GM19025 (cell line): Measurements from ENCODE around the gene MAGEA11.
"Not testable (repeated sequence)": the region's sequence is repeated elsewhere in the genome, so short reads cannot be mapped to it uniquely, and the experiment has no call there.

Experiments used
- ATAC-seq: cut with Tn5 transposase; IDR thresholded peaks from one replicate; pipeline ENCODE4 v1.9.1; 2021; ENCODE audit warnings: mild to moderate bottlenecking, low read depth, moderate library complexity; ENCODE audit not compliant: unreplicated experiment

The MAGEA11 gene, protein sequence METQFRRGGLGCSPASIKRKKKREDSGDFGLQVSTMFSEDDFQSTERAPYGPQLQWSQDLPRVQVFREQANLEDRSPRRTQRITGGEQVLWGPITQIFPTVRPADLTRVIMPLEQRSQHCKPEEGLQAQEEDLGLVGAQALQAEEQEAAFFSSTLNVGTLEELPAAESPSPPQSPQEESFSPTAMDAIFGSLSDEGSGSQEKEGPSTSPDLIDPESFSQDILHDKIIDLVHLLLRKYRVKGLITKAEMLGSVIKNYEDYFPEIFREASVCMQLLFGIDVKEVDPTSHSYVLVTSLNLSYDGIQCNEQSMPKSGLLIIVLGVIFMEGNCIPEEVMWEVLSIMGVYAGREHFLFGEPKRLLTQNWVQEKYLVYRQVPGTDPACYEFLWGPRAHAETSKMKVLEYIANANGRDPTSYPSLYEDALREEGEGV

DNA sequence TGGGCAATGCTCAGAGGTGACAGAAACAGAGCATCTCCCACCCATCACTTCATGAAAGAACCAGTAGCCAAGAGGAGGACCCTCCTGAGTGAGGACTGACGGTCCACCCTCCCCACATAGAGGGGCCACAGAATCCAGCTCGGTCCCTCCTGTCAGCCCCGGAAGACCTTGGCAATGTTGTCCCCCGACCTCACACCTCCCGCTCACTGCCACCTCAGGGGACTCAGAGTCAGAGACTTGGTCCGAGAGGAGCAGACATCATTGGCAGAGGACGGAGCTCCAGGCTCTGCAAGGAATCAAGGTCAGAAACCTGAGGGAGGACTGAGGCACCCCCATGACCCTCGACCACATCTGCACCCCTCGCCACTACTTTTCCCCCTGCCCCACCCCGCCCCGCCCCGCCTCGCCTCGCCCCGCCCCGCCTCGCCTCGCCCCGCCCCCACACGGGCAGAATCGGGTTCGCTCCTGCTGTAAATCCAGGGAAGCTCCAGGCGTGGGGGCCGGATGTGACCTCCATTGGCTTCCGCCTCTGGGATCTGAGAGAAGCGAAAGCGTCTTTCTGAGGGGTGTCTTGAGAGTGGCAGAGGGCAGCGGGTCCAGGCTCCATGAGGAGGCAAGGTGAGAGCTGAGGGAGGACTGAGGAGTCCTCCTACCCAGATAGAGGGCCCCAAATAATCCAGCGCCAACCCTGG lies at the start of gene MAGEA11:
Gene MAGEA11, plus strand, starts transcription at position 516 of the 692 bp plus-strand sequence. CDS start 1,100 bp downstream, outside the sequence.
- no peak for ATAC-seq

DNA sequence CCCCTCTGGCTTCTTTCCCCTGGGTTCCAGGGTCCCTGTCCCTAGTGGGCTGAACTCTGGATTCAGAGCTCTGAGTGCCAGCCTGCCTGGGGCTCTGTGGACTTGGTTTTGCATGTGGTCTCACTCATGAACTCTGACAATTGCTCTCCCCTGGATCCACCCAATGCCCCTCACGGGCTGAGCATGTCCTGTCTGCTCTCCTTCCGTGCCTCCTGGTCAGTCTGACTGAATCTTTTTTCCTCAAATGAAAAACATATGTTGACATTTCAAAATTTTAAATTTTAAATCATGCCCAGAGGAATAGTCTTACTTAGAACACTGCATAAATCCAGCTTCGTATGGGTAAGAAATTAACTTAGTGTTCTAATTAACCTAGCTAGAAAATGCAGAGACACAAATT lies 36.8 kb upstream of the MAGEA11 start:
- ATAC-seq = not testable (repeated sequence)

DNA sequence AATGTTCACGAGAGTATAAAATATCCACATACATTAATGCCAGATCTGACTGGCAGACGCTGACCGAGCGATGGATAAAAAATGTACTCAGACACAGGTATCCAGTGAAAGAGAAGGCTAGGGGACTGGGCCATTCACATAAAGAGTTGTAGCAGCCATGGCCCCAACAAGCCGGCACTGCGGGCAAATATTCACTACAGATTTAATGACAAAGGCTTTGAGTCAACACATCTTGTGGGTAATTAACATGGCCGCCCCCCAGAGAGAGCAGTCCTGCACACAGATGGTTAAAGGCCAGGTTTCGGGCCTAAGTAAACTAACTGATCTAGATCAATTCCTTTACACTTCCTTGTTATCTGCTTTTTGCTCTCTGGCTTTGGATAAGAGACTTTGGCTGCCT lies 36.3 kb upstream of the MAGEA11 start:
- not testable (repeated sequence) for ATAC-seq

DNA sequence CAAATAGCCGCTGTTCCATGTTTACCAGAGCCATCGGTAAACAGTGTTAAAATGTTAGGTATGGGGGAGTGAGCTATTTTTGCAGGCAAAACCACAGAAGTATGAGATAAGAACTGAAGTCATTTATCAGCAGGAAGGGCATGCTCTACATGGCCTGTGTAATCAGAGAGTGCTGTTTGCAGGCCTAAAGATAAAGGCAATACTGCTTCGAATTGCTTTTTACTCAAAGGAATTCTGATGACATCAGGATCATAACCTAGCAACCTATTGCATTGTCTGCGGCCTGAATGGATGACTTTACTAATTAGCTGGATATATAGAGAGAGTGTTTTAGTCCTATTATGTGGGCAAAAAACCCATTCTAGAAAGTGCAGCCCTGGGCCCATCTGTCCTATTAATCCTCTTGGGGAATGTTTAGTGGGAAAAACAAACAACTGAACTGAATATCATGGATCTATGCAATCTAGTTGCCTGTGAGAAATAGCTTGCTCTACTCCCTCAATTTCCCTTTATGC lies 32.6 kb upstream of the MAGEA11 start:
- not testable (repeated sequence) for ATAC-seq

DNA sequence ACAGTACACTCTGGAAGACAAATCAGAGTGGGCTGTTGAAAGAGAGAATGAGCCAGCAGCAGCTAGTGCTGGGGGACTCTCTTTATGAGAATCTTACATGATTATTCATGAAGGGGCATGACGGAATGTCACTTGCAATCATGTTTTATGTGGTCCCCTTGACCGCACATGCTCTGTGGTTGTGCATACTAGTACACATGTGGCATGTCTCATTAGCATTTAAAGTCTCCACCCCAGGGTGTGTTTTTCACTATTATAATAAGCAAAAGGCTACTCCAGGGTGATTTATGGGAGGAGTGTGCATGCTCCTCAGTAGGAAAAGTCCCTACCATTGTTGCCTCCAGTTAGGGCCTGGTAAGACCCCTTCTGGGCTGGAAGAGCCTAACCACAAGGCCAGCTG lies 30.7 kb upstream of the MAGEA11 start:
- no peak for ATAC-seq

DNA sequence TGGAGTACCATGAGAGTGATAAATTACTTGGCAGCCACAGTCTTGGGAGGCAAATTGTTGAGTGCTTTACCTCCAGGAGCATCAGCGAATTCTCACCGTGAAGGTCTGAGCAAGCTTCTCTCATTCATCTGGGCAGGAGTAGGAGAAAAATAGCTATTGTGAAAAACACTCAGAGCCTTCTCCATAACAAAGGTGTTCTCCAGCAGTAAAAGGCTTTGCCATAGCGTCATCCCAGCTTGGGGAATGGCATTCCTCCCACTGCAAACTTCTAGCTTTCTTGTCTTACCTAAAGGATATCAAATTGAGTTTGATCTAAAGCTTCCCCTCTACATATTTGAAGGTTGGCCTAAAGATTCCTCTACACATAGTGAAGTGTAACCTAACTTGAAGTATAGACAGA lies 29.8 kb upstream of the MAGEA11 start:
- ATAC-seq = no peak

DNA sequence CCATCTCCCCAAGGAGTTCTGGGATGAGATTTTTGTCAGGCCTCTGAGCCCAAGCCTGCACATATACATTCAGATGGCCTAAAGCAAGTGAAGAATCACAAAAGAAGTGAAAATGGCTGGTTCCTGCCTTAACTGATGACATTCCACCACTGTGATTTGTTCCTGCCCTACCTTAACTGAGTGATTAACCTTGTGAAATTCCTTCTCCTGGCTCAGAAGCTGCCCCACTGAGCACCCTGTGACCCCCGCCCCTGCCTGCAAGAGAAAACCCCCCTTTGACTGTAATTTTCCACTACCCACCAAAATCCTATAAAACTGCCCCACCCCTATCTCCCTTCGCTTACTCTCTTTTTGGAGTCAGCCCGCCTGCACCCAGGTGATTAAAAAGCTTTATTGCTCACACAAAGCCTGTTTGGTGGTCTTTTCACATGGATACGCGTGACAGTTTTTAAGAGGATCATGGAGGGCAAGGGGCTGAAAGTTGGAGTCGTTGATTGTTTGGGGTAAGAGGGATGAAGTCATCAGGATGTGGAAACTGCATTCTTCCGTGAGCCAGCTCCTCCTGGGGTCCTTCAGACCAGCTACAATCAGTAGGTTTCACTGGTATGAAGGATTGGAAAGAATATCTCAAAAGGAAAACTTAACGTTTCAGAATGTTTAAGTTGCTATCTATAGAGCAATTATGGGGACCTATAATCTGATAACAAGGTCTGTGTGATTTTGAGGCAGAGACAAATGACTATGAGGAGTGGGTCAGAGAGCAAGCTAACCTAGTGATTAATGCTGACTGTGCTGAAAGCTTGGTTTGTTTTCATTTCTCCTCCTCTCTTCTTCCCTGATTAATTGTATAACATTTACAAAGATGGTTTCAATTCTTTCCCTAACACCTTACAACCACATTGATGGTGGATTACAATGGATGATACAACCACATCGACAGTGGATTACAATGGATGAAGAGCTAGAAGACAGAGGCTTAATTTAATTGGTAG lies 28.6 kb upstream of the MAGEA11 start:
- ATAC-seq = no peak

DNA sequence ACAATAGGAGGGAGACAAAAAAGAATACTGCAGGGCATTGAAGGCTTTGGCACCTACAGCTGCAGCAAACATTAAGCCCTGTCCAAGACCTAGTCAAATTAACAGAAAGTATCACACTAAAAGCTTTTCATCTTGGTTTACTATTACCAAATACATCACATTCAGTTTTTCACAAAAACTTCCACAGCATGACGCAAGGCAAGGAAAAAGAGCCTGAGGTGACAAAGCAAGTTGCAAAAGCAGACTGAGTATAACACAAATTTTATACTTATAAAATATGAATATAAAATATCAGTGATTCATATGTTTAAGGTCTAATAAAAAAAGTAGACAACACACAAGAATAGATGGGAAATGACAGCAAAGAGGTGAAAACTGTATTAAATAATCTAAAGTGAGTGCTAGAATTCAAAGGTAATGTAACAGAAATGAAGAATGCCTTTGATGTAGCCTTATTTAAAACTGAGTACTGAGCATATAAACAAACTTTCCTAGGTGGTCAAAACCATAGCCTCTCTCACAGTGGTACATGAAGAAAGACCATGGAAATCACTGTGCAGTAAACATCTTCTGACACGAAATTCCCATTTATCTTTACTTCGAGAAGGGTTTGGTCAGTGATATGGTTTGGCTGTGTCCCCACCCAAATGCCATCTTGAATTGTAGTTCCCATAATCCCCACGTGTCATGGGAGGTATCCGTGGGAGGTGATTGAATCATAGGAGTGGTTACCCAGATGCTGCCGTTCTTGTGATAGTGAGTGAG lies 27.7 kb upstream of the MAGEA11 start:
- ATAC-seq = no peak

DNA sequence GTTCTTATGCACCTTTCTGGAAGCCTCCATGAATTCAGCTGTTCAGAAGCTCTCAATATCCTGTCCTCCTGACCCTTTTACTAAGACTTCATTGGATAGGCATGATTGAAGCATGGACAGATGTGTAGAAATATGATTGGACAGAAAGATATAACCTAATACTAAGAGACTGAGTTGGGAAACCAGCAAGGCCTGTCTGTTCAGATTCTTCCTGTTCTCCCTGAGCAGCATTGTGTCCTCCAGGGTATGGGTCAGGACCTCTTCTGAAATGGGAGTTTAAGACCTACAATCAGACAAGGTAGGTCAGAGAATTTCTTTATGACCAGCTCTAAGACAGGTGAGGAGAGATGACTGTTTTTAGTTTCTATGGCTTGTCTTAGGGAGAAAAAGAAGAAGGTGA lies 23.9 kb upstream of the MAGEA11 start:
- ATAC-seq = no peak

DNA sequence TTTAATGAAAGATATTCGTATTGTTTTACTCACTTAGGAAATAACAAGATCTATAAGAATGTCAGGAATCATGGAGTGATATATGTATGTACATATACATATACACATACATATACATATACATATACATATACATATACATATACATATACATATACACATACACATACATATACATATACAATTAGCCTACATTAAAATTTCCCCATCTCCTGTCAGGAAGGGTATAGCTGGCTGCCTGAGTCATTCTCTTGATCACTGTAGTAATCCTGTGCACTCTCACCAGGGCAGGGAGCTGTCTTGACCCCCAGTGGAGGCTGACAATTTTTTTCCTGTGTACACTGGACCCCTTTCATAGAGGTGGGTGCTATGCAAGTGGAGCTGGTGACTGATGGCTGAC lies 23.3 kb upstream of the MAGEA11 start:
- no peak for ATAC-seq

DNA sequence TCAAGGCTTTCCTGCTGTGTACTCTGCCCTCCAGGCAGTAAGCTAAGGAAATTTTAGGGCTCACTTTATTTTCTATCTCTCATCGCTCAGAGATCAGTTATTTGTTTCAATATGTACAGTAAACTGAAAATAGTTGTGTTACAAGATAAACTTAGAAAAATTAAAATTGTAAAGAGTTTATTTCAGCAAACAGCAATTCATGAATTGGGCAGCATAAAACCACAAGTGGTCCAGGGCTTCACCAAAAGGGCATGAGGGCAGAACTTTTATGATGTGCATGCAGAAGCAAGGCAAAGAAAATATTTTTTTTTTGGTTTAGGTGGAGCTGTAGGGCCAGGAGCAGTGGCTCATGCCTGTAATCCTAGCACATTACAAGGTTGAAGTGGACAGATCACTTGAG lies 20.1 kb upstream of the MAGEA11 start:
- ATAC-seq = no peak

DNA sequence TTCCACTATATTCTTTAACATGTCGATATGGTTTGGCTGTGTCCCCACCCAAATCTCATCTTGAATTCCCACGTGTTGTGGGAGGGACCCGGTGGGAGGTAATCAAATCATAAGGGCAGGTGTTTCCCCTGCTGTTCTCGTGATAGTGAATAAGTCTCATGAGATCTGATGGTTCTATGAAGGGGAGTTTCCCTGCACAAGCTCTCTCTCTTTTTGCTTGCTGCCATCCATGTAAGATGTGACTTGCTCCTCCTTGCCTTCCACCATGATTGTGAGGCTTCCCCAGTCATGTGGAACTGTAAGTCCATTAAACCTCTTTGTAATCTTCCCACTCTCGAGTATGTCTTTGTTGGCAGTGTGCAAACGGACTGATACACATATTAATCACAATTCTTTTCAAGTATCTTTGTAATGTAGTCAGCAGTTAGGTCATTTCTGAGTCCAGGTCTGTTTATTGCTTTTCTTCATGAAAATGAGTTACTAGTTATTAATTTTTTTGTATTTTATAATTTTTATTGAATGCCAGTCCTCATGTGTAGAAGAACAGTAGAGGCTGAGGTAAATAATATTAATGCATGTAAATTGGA lies 19.1 kb upstream of the MAGEA11 start:
- not testable (repeated sequence) for ATAC-seq

DNA sequence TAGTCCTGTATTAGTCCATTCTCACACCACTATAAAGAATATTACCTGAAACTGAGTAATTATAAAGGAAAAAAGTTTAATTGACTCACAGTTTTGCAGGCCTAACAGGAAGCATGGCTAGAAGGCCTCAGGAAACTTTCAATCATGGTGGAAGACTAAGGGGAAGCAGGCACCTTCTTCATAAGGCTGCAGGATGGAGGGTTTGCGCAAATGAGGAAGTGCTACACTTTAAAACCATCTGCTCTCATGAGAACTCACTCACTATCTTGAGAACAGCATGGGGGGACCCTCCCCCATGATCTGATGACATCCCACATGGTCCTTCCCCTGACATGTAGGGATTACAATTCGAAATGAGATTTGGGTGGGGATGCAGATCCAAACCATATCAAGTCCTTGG lies 12.1 kb upstream of the MAGEA11 start:
- no peak for ATAC-seq

DNA sequence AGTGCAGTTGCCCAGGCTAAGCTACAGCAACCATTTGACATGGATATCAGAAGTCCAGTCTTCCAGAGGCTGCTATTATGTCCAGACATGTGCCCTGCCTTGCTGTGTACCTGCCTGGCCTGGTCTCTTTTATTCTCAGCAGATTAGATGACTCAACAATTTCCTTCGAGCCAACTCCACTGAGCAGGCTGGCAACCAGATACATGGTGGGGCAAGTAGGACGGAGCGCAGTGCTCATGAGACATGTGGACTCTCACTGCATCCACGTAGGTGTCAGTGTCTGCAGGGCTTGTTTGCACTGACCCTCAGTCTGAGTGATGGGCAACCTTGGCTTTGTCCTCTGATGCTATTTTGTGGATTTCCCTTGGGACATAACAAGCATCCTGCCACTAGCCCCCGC lies 7.2 kb upstream of the MAGEA11 start:
- no peak for ATAC-seq

DNA sequence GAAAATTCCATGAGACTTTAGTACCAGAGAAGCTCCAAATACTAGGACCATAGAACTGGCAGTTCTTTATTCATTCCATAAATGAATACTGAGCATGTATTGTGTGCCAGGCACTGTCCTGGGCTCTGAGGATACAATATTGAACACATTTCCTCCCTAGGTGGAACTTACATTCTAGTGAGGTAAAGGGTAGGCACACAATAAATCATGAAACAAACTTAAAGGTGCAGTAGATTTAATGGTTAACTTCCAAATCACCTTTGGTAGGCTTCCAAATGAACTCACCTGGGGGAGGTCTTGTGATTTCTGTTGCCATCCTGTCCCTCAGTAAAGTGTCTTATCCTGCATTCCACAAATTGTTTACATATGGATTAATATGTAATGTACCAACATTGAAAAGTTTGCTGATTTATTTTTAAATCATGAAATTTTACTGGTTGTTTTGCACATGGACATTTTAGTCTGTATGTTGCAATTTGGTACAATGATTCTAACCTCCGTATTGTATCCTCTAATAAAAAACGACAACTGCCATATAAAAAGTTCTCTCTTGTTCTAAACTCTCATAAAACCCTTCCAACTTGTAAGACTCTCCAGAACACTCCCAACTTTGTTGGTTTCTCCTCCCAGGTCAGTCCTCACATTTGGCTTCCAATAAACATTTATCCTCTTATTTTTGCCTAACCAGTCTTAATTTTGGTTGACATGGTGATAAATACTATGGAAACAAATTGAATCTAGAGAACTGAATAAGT lies 4.5 kb upstream of the MAGEA11 start:
- no peak for ATAC-seq

DNA sequence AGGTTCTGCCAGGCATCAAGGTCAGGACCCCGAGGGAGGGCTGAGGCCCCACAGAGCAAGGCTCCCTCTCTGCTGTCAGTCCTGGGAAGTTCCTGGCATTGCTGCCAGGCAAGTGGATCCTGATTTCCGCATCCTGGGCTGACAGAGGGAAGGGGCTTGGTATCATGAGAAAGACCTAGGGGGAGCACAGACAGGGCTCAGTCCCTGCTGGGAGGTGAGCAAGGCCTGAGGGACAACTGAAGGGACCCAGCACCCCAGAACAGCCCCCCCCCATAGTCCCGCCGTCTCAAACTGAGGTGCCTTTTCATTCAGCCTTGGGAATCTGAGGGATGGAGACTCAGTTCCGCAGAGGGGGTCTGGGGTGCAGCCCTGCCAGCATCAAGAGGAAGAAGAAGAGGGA lies 971 bp downstream of the MAGEA11 start:
- ATAC-seq = no peak

DNA sequence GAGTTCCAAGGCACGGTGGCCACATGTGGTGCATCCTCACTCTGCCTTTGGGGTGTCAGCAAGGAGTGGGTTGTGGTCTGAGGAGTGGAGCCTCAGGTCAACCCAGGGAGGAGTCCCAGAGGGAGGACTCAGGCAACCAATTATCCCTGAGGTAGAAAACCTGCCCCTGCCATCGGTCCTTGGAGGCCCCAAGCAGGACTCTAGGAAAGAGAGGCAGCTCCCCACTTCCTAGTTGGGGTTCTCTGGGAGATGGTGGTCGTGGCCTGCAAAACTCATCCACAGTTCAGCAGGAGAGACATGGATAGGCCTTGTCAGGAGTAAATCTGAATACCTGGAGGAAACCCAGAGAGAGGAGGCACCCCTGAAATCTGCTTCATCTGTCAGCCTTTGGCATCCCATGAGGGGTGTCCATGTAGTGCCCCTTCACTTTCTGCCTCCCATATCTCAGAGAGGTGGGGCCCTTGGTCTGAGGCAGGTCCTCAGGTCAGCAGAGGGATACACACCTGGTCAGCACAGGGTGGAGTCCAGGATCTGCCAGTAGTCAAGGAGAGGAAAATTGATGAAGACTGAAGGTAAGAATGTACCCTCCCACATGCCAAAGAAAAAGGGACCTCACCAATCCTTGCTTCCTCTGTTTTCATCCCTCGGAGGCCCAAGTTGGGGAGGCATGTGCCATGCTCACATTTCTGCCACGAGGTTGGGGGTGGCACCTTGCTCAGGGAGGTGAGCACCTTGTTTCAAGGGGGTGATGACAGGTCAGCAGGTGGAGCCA lies 1.6 kb downstream of the MAGEA11 start:
- no peak for ATAC-seq

DNA sequence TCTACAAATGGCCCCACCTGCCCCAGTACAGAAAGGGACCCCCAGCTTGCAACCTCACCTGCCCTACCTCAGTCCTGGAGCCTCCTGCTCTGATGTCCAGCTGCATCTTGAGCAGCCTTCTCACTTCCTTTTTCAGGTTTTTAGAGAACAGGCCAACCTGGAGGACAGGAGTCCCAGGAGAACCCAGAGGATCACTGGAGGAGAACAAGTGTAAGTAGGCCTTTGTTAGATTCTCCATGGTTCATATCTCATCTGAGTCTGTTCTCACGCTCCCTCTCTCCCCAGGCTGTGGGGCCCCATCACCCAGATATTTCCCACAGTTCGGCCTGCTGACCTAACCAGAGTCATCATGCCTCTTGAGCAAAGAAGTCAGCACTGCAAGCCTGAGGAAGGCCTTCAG lies 3.6 kb downstream of the MAGEA11 start:
- no peak for ATAC-seq
